GM21526 (cell line): ENCODE data around the gene TREM1.
"Not testable (repeated sequence)": the region's sequence is repeated elsewhere in the genome, so short reads cannot be mapped to it uniquely, and the experiment has no call there.

Experiments
- ATAC-seq: cut with Tn5 transposase; IDR thresholded peaks from one replicate; pipeline ENCODE4 v1.9.1; 2021; ENCODE audit warnings: moderate library complexity; ENCODE audit not compliant: unreplicated experiment, low FRiP score

Gene TREM1

DNA sequence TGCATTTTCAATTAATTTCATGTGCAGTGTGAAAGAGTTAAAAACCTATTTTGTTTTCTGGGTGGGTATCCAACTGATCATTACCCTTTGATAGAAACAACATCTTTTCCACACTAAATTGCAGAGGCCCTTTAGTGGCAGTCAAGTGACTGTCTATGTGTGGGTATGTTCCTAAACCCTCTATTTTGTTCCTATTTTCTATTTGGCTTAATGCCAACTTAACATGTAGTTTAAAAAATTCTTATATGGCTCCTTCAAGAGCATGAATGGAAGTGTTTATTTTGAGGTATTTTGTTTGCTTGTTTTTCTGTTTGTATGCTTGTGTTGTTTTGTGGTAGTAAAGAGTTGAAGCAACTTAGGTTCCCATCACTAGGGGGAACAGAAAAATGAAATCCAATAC, 19.9 kb downstream of the TREM1 start:
- ATAC-seq: no peak

DNA sequence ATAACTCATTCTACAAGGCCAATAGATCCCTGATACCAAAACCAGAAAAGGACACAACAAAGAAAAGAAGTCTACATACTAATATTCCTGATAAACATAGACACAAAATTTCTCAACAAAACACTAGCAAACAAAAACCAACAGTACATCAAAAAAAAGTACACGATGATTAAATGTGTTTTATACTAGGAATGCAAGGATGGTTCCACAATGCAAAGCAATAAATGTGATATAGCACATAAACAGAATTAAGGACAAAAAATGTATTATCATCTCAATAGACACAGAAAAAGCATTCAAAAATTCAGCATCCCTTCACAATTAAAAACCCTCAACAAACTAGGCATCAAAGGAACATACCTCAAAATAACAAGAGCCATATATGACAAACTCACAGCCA, 23.2 kb downstream of the TREM1 start:
- no peak for ATAC-seq

DNA sequence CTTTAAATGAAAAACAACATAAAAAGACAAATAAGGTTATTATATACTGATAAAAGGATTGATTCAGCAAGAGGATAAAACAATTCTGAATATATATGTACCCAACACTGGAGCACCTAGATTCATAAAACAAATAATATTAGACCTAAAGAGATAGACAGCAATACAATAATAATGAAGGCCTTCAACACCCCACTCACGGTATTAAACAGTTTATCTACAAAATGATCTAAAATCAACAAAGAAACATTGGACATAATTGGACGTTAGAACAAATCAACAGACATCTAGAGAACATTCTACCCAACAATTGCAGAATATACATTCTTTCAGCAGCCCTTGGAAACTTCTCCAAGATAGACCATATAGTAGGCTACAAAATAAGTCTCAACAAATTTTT, 24.1 kb downstream of the TREM1 start:
- no peak for ATAC-seq

DNA sequence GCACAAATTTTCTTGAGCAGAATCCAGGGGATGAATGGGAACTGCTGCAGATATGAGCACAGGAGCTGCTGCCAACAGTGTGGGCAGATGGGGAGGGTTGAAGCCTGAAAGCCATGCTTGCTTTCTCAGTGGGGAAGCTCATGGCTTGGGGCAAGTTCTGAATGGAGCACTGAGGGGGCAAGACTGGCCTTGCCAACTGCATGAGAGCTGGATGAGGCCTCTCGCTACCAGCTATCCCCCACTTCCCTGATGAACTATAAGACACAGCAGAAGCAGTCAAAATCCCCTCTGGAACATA, 28.3 kb downstream of the TREM1 start:
- no peak for ATAC-seq

DNA sequence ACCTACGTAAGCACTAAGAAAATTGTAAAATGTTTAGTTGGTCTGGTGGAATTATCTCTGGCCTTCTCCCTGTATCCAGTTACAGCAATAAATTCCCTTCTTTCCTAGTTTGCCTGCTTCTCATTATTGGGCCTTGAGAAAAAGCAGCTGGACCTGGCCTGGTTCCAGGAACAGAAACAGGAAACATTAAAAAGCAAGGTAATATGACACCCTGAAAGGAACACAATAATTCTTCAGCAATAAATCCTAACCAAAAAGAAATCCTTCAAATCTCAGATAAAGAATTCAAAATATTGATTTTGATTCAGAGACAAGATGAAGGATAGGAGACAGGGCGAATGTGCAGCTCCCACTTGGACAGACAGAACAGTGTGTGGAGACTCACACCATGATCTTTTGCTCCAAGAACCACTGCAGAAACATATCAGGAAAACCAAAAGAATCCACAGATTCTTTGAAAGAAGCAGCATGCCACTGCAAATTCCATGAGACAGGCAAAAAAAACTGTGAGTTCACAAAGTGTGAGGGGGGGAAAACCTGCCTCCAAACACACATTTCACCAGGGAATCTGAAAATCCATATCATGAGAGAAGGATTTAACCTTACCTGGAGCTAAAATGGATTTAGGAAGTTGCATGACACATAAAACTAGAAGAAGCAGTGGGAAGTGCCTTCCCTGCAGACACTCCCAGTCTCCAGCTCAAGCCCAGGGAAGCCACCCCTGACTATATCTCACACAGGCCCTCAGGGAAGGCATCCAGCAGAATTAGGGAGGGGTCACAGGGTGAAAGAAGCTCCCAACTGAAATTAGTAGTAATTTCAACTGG, 28.9 kb downstream of the TREM1 start:
- ATAC-seq: no peak

DNA sequence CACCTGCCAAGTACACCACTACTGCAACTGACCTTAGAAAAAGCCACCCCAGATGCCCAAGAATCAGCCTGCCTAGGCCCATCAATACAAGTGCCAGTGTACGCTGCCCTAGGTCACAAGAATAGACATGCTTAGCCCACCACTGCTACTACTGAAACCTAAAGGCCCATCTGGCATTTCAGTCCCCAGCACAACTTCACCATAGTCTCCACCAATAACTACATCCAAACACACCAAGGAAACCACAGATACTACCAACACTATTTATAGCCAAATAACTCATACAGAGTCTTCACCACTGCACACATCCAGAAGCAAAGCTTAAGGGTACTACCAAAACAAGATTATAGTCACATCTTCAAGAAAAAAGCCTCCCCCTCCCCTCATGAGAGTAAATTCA, 30.1 kb downstream of the TREM1 start:
- ATAC-seq: peak; percentile 77

DNA sequence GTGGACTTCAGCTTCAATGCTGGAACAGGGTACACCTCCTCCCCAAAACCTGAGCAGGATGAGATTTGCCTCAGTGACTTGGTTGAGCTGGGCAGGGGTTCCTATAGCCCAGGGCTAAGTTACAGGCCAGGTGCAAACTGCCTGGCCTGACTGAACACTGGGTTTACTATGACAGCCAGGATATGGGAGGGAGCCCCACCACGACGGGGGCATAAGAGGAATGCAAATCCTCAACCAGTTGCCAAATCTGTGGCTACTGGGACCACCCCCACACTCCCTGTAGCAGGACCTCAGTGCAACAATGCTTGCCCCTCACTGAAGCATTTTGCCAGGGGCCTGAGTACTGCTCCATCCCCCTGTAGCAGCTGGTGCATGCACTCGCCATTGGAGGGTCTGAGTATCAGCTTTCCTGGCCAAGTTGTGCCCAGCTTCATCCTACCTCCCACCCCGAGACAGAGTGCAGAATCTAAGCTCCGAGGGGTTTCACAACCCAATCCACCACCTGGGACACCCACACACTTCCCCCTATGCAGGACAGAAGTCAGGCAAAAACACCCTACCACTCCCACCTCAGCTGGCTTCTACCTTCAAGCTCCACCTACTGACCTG, 30.7 kb downstream of the TREM1 start:
- peak; percentile 28 for ATAC-seq

DNA sequence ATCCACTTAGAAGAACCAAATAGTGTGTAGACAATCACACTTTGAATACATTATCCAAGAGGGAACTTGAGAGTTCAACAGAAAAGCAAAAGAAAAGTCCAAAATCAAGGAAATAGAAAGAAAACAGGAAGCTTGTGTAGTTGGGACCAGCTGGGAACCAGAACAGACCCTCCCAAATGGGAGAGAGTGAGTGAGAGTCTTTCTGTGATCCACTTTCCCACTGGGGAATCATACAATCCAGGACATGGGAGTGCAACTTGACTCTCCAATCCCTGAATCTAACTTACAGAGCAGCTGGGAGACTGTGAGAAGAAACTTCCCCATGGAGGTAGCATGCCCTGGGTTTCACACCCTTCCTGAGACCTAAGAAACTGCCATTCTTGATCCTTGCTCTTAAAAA, 31.4 kb downstream of the TREM1 start:
- no peak for ATAC-seq

DNA sequence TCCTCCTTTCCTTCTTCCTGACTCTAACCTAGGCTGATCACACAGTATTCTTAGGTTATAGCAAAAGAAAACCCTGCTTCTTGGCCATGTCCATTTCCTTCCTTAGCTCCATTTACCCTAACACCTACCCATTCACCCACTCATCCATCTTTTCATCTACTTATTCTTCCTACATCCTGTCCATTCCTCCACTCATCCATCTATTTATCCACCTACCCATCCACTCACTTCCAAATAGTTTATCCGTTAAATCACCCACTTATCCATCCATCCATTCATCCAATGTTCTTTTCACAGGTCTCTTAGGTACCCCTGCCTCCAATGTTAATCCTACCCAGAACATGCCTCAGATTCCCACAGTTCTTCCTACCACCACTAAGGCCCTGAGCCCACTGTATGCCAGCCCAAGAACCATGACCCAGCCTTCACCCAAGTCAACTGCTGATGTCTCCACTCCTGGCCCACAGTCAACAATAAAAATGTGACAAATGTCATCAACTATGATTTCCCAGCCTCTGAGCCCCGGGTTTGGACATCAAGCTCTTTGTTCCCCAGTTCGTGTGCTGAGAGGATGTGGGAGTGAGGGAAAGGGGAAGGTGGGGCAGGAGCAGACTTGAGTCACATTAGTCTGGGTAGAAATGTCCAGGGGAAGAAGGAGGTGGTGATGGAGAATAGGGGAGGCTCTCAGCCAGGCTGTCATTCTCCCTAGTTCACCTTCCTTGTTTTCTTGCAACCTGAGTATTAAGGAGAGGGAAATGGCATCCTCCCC, 33.9 kb downstream of the TREM1 start:
- ATAC-seq: no peak

DNA sequence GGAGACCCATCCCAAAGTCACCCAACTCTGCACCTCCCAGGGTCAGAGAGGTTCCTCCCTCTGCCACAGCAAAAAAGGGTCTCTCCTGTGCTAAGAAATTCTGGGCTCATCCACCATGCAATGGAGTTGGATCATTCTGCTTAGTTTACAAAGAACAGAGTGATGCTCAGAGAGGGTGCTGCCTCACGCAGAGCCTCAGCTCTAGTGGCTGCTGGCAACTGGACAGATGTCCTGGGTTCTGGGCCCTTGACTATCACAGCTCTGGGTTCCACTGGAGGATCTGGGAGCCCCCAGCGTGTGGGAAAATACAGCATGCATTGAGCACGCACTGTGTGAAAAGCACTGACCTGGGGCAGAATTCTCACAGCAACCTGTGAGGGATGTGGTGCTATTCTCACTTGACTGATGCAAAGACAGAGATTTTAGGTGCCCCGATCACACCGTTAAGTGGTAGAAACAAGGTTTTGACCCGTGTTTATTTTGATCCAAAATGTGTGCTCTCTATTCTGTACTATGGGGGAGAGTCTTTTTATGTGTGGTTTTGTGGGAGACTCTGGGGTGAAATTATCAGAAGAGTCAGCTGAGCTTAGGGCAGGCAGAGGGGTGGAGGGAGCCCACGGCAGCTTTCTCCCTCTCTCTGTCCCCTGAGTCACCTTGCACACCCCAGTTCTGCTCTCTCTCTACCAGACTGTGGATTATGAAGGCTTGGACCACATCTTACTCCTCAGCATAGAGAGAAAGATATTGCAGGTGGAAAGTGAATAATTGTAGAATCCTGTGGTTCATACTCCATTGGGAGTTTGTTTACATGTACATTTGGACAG, 38.4 kb downstream of the TREM1 start:
- ATAC-seq: no peak

DNA sequence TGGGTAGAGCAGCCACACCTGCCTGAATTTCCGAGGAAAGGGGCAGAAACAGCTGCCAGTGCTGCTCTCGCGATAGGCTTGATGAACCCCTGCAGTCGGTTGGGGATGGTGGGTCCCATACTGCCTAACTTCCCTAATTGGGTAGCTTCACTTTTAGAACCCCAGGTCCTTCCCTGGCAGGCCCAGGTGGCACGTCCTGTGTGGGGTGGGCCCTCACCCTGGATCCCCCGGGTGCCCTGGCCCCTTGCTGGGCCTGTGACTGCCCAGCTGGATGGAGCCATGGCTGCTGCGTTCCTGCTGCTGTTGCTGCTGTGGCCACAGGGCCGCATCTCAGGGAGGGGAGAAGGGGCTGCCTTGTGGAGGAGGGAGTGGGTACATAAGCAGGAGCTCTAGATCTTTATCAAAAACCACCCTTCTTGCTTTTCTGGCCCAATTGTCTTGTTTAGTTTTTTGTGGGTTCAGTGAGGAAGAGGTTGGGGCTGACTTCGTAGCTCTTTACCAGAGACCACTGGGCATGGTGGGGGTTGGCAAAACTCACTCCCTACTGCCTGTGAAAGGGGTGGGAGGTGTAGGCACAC, 39.1 kb downstream of the TREM1 start:
- ATAC-seq: no peak

DNA sequence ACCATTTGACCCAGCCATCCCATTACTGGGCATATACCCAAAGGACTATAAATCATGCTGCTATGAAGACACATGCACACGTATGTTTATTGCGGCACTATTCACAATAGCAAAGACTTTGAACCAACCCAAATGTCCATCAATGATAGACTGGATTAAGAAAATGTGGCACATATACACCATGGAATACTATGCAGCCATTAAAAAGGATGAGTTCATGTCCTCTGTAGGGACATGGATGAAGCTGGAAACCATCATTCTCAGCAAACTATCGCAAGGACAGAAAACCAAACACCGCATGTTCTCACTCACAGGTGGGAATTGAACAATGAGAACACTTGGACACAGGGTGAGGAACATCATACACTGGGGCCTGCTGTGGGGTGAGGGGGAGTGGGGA, 40.0 kb downstream of the TREM1 start:
- not testable (repeated sequence) for ATAC-seq

DNA sequence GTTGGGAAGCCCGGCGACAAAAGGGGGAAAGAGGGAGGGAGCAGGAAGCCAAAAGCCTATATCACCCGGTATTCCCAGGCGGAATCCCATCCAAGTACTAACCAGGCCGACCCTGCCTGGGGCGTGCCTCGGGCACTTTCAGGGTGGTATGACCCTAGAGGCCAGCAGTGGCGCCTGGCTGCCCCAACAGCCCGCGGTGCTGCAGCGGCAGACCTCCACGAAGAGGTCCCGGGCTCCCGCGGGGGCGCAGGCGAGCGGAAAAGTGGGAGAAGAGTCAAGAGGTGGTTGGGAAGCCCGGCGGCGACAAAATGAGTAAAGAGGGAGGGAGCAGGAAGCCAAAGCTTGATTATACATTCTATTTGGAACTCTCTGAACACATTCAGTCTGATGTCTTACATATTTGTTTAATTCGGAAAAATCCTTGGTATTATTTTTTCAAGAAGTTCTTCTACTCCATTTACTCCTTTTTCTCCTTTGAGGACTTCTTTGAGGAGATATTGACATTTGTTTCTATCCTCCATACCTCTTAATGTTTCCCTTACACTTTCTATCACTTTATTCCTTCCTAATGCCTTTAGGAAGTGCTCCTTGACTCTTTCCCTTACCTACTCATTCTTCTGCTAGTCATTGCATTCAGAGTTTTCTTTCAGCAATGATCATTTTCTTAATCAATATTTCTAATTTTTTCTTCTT, 46.9 kb downstream of the TREM1 start:
- no peak for ATAC-seq

DNA sequence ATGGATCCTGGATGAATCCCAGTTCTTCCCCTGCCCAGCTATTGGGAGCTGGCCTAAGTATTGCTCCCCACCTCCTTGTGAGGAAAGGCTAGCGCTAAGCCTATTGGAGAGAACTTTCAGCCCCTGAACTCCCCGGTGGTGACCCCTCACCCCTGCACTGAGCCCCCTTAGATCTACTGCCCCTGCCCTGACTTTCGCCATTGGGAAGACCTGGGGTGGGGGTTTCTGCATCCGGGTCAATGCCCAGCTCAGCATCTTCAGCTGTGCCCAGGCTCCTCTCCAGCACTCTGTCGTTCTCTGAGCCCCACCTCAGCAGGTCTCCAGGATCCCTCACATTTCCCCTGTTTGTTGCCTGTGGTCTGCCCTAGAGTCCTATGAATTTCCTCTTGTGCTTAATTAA, 49.4 kb downstream of the TREM1 start:
- no peak for ATAC-seq

DNA sequence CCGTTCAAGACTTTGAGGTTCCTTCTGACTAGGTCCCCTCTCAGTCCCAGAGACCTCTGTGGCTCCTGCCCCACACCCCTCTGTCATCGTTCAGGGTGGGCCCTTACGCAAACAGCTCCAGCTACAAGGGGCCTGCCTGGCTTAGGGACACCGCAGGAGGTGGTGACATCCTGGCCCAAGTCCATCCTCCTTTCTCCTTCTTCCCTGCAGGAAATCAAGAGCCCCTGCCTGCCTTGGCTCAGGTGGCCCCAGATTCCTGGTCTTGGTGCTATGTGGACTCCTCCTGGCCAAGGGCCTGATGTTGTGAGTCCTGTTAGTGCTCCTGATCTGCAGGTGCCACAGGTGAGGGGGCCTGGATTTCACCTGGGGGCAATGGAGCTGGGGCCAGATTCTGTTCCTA, 50.2 kb downstream of the TREM1 start:
- ATAC-seq: no peak

DNA sequence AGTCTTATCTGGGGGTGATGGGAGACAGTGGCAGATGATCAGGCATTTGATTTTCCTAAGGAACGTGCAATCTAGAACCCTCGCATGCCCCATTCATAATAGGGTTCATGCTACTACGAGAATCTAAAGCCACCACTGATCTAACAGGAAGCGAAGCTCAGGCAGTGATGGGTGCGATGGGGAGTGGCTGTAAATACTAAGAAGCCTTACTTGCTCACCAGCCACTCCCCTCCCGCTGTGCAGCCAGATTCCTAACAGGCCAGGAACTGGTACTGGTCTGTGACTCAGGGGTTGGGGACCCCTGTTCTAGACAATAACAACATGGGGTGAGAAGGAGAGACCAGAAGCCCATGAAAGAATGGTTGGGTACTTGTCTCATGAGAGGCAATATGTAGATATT, 53.8 kb downstream of the TREM1 start:
- no peak for ATAC-seq

DNA sequence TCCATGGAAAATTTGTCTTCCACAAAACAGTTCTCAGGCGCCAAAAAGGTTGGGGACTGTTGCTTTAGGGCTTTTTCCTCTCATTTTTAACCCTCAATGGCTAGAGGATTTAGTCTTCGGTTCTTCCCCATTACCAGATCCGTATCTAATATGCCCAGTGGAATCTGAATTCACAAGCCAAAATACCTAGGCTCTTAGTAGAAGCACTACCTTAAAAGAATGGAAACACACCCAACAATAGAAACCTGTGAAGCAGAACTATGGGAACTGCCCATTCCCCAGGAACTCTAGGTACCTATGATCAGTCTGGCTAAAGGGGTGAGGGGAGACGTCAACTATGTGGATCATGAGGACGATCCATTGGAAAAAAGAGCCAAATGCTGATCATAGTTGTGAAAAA, 55.2 kb downstream of the TREM1 start:
- ATAC-seq: no peak

DNA sequence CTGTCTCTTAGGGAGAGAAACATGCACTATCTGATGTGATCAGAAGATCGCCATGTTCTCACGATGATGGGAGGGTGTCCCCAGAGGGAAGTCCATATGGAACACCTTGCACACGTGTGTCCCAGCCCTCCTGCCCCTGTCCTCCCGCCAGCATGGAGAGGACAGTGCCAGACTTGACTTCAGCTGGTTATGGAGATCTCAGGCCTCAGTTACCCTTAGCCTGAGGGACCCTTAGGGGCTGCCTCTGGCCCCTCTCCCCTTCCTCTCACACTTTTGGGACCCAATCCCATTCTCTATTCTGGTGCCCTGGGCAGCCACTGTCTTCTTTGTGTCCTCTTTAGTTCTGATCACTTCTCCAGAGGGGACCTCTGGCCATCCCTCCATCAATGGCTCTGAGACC, 56.8 kb downstream of the TREM1 start:
- no peak for ATAC-seq

DNA sequence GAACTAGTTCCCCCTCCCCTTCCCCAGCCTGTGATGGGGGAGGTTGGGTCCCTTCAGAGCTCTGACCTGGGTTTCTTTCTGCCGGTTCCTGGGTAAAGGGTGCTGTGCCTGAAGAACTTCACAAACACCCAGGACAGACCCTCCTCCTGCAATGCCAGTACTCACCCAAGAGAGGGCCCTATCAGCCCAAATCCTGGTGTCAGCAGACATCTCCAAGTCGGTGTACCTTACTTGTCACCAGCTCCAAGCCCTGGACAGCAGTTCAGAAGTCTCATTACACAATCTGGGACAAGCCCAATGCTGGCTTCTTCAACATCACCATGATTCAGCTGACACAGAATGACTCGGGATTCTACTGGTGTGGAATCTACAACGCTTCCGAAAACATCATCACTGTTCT, 57.9 kb downstream of the TREM1 start:
- no peak for ATAC-seq

DNA sequence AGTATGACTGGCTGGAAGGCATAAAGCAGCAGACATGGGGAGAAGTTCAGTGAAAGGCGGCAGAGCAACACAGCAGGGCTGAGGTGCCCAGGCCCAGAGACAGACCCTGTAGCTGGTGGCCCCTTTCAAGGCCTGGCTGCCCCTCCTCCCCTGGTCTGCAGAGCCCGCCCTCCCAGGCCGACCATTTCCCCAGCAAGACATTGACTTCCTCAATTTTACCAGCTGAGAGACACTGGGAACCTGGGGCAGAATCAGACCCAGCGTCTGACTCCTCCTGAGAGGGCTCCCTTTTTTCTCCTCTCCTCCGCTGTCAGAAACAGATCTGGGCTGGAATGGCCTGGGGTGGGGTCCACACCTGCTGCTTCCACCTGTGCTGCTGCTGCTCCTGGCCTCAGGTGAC, 58.4 kb downstream of the TREM1 start, which contains the start of gene TREML4:
TSS of gene TREML4 (plus strand) at position 254 of the 400 bp plus-strand sequence. CDS start at position 333, 79 bp downstream.
- no peak for ATAC-seq
